NCI-H526 (cell line): ENCODE results near the gene CHST2.

Experiments
- DNase-seq, 2 experiments: peaks; one replicate each; lab custom pipeline; 2025; lab: John Stamatoyannopoulos, UW

CHST2 gene

GRCh38 chr3:143167969-143168854 is 48.6 kb downstream of the CHST2 start:
- no peak for DNase-seq

GRCh38 chr3:143168855-143169192 is 49.3 kb downstream of the CHST2 start:
- no peak for DNase-seq

- DNase-seq: no peak
Measured at GRCh38 chr3:143170074-143170473, 50.5 kb downstream of the CHST2 start.

- no peak for DNase-seq
Measured at GRCh38 chr3:143170676-143171075, 51.1 kb downstream of the CHST2 start.

- no peak for DNase-seq
Measured at GRCh38 chr3:143171141-143171980, 51.8 kb downstream of the CHST2 start.

- DNase-seq: no peak
Measured at GRCh38 chr3:143172062-143172794, 52.7 kb downstream of the CHST2 start.

GRCh38 chr3:143172795-143173145 is 53.2 kb downstream of the CHST2 start:
- peak; percentile 9 to 38 for DNase-seq

- no peak for DNase-seq
Measured at GRCh38 chr3:143173242-143173641, 53.7 kb downstream of the CHST2 start.
